A673 (cell line): ENCODE results near the gene COL1A1. TPM values are rescaled to one million over a fixed set of nuclear protein-coding genes. Genes with fewer than 3 reads are reported as not detected.
A peak's percentile ranks its signal among the peaks of the same experiment; 100 is the strongest.

Source experiments
- BruUV-seq: library from RNA; stranded (reverse); fragments of 400-500 nt; replicated peaks from 2 replicates; lab custom pipeline; 2021; lab: Mats Ljungman, UMichigan
- CTCF ChIA-PET: fragments of 300-600 bp; sonication (Branson Sonifier 250); formaldehyde crosslinking; loops from one replicate; lab custom pipeline; 2022; ENCODE audit warnings: antibody characterized with exemption; lab: Charles Lee
- POLR2A ChIA-PET: fragments of 300-600 bp; sonication (Branson Sonifier 250); formaldehyde crosslinking; loops from one replicate; lab custom pipeline; 2022; ENCODE audit warnings: antibody characterized with exemption; ENCODE audit not compliant: low non-redundant PET; lab: Charles Lee
- DNase-seq: peaks from one replicate; pipeline ENCODE4 v3.0.0-alpha.2; 2015; ENCODE audit warnings: low spot score
- H3K27ac ChIP-seq: fragments of 200-600 bp; sonication (generic); 2 replicates; pipeline ENCODE4 v1.5.1; 2016; ENCODE audit warnings: mixed run types, low read depth, mild to moderate bottlenecking, mixed read lengths, antibody characterized with exemption, low read length; ENCODE audit not compliant: poor library complexity, severe bottlenecking
- H3K27me3 ChIP-seq: fragments of 200-600 bp; sonication (generic); replicated peaks from 2 replicates; pipeline ENCODE4 v1.6.1; 2017; ENCODE audit warnings: mixed run types, low read depth, mild to moderate bottlenecking, mixed read lengths, antibody characterized with exemption, low read length; ENCODE audit not compliant: insufficient read depth, poor library complexity
- H3K36me3 ChIP-seq: fragments of 200-600 bp; sonication (generic); 2 replicates; pipeline ENCODE4 v1.6.1; 2016; ENCODE audit warnings: mixed run types, mild to moderate bottlenecking, mixed read lengths, antibody characterized with exemption, low read length; ENCODE audit not compliant: insufficient read depth, poor library complexity, severe bottlenecking
- H3K4me1 ChIP-seq: fragments of 200-600 bp; sonication (generic); 2 replicates; pipeline ENCODE4 v1.6.1; 2017; ENCODE audit warnings: mixed run types, mild to moderate bottlenecking, mixed read lengths, antibody characterized with exemption, low read length; ENCODE audit not compliant: insufficient read depth, poor library complexity, severe bottlenecking
- H3K4me3 ChIP-seq: fragments of 200-600 bp; sonication (generic); 2 replicates; pipeline ENCODE4 v1.5.1; 2016; ENCODE audit warnings: low read depth, mixed run types, mild to moderate bottlenecking, mixed read lengths, low read length; ENCODE audit not compliant: poor library complexity, severe bottlenecking
- H3K9me3 ChIP-seq: fragments of 200-600 bp; sonication (generic); 2 replicates; pipeline ENCODE4 v1.6.1; 2016; ENCODE audit warnings: mixed run types, low read depth, mild to moderate bottlenecking, mixed read lengths, antibody characterized with exemption, low read length; ENCODE audit not compliant: poor library complexity, severe bottlenecking
- EZH2 ChIP-seq: fragments of 200-600 bp; sonication (generic); IDR thresholded peaks from 2 replicates; pipeline ENCODE4 v1.6.1; 2017; ENCODE audit warnings: borderline replicate concordance, low read depth, mild to moderate bottlenecking, mixed read lengths, antibody characterized with exemption, low read length; ENCODE audit not compliant: poor library complexity, severe bottlenecking
- intact Hi-C: fragments of 100-400 bp; cut with micrococcal nuclease; formaldehyde crosslinking; loops from one replicate; pipeline ENCODE4 v1.10.0; 2022; ENCODE audit not compliant: unreplicated experiment
- total RNA-seq: library from RNA; stranded (reverse); gene quantifications from 2 replicates; pipeline ENCODE4 v1.2.3, GENCODE V29; 2021
- TF ChIP-seq, protein P1 (sequence below): fragments of 300-800, 200-600 bp; sonication (generic); conservative IDR thresholded peaks from 2 replicates; pipeline ENCODE4 v1.5.1; 2017; ENCODE audit warnings: low read depth, mild to moderate bottlenecking, antibody characterized with exemption, low read length, moderate library complexity, mixed read lengths

Gene COL1A1
- total RNA-seq, 1 experiment from 2014 or later: 24.6 TPM

DNA sequence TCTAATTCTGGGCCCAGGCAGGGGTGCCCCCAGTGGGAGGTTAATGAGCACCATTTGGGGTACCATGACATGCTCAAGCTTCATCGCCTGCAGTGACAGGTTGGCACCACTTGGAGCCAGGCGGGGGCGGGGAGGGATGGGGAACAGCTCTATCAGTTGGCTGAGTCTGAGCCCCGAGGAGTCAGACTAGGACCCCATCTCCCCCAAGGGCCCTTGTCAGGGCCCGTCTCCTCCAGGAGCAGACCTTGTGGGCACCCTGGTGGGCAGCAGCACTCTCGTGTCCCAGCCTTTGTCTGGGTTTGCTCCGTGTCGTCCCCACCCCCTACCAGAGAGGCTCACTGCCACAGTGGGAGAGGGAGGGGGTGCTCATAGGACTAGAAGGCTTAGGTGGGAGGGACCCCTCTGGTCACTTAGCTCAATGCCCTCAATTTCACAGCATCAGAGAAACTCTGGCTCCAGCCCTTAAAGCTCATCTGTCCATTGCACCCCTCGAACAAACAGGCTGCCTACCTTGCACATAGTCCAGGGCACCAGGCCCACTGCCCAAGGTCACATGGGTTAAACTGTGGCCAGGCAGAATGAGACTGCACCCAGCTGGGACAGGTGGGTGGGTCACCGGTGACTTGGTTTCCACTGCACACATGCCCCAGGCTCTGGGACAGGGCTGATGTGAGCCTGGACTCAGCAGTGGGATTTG is 55.1 kb downstream of the COL1A1 start:
- CTCF ChIA-PET: no interaction called here
- POLR2A ChIA-PET: interaction anchor here (0.6 kb wide), 1 partner anchor 35 kb away, joined by 3 read pairs; no protein-coding TSS in a partner anchor
- Histone ChIP-seq H3K27me3 (no peaks in the 10 kb centered on the region), H3K9me3 (no peaks in the 10 kb centered on the region), H3K4me3 (peak overlapping the region; percentile 82), H3K27ac (no peak overlapping the region), H3K4me1 (peaks cover 23% of the 10 kb centered on the region), H3K36me3 (peaks cover 42% of the 10 kb centered on the region)
- no peak for DNase-seq
- intact Hi-C loops: no loop called here
- BruUV-seq: no TSS peak
- TF ChIP-seq, protein P1, sequence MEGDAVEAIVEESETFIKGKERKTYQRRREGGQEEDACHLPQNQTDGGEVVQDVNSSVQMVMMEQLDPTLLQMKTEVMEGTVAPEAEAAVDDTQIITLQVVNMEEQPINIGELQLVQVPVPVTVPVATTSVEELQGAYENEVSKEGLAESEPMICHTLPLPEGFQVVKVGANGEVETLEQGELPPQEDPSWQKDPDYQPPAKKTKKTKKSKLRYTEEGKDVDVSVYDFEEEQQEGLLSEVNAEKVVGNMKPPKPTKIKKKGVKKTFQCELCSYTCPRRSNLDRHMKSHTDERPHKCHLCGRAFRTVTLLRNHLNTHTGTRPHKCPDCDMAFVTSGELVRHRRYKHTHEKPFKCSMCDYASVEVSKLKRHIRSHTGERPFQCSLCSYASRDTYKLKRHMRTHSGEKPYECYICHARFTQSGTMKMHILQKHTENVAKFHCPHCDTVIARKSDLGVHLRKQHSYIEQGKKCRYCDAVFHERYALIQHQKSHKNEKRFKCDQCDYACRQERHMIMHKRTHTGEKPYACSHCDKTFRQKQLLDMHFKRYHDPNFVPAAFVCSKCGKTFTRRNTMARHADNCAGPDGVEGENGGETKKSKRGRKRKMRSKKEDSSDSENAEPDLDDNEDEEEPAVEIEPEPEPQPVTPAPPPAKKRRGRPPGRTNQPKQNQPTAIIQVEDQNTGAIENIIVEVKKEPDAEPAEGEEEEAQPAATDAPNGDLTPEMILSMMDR: peak; percentile 29; the same call in 1 of the 2 replicates
- TF ChIP-seq EZH2: no peak

DNA sequence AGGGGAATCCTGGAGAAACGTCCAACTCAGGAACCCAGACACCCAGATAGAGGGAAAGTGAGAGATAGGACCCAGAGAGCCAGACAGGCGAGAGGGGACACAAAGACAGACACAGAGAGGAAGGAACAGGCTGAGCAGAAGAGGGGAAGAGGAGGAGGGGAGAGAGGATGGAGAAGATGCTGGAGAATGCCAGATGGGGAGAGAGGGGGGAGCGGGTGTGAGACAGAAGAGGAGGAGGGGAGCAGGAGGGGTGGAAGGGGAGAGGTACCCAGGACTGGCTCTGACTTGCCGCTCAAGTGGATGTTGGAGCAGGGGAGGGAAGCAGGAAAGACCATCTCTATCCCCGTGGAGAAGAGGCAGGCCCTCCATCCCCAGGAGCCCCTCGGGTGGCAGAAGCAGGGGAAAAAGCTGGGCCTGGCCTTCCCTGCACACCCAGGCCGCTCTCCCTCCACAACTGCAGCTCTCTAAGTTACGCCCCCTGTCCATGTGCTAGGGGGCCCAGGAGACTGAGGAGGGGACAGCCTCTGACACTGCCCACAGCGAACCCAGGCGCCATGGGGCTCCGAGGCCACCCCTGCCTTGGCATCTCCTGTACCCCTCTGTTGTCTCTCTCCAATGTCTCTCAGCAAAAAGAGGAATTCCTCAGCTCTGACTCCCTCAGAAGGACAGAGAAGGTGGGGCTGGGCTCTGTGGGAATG is 55.8 kb downstream of the COL1A1 start:
- Histone ChIP-seq H3K36me3 (peaks cover 49% of the 10 kb centered on the region), H3K27ac (no peak overlapping the region), H3K4me3 (no peak overlapping the region), H3K9me3 (no peaks in the 10 kb centered on the region), H3K4me1 (peaks cover 23% of the 10 kb centered on the region), H3K27me3 (no peaks in the 10 kb centered on the region)
- DNase-seq: no peak
- ChIA-PET CTCF (no interaction called here), POLR2A (interaction anchor here (0.6 kb wide), 1 partner anchor 36 kb away, joined by 3 read pairs; no protein-coding TSS in a partner anchor)
- intact Hi-C loops: no loop called here
- no TSS peak for BruUV-seq
- no peak for TF ChIP-seq EZH2
- TF ChIP-seq, protein P1: no peak

DNA sequence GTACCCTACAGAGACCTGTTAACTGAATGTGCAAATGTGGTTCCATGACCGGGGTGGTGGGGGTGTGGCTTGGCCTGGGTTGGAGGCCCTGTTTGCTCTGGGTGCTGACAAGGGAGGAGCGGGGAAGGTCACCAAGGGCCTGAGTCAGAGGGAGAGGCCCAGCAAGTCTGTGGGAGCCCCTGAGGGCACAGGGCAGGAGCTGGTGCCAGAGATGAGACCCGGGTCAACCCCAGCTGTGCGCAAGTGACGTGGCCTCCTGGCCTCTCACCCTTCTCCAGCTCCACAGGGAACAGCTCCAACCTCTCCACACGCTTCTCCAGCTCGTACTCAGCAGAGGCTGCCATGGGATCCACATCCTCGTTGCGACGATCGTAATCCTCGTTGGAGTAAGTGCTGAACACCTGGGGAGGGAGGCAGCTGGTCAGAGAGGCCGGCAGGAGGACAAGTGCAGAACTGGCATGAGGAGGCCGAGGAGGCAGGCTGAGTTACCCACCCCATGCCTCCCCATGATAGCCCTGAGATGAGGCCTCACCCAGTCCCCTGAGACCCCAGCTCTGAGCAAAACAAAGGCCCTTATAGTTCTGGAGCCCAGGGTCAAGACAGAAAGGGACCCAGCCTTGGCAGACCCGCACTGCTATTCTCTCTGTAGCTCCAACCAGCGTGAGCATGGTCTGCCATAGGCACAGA is 56.4 kb downstream of the COL1A1 start:
- ChIA-PET POLR2A (no interaction called here), CTCF (no interaction called here)
- no peak overlapping the region for H3K4me3 ChIP-seq
- H3K9me3 ChIP-seq: no peaks in the 10 kb centered on the region
- intact Hi-C loops: no loop called here
- peaks cover 23% of the 10 kb centered on the region for H3K4me1 ChIP-seq
- TF ChIP-seq EZH2: no peak
- TF ChIP-seq, protein P1: no peak
- no TSS peak for BruUV-seq
- DNase-seq: no peak
- peaks cover 56% of the 10 kb centered on the region for H3K36me3 ChIP-seq
- no peaks in the 10 kb centered on the region for H3K27me3 ChIP-seq
- no peak overlapping the region for H3K27ac ChIP-seq
